Measurements from ENCODE around the gene TUFT1.

Gene TUFT1

DNA sequence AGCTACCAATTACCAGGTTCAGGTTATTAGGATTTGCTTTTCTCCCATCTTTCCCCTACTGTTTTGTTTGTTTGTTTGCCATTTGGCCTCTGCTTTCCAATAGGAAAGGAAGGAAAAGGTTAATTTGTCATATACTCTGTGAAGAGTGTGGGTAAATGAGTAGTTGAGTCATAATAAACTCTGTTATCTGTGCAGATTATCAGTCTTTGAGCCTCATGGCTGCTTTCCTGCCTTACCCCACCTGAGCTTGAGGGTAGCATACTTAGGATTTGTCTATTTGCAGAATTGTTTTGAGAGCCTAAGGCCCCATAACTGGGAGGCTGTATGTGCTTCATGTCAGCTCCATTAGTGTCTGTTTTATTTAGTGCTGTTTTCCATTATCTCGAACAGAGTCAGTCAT, 38.8 kb downstream of the TUFT1 start:
- H3K27me3 ChIP-seq (ENCODE audit: insufficient read depth, poor library complexity, severe bottlenecking), result no peaks in the 10 kb centered on the region
- no peak overlapping the region for H3K27ac ChIP-seq (replicated peaks)
- no peak for DNase-seq (ENCODE audit: low read depth in 1 of 2, low spot score in 1 of 2)
- no peak overlapping the region for H3K4me3 ChIP-seq (replicated peaks; ENCODE audit: insufficient read depth, low read length)
- TF ChIP-seq GABPA (IDR thresholded peaks at IDR 0.05; ENCODE audit: low read depth), result no peak
- TF ChIP-seq SPI1 (IDR thresholded peaks at IDR 0.05; ENCODE audit: borderline replicate concordance, low read depth), result no peak
- TF ChIP-seq, protein P1, sequence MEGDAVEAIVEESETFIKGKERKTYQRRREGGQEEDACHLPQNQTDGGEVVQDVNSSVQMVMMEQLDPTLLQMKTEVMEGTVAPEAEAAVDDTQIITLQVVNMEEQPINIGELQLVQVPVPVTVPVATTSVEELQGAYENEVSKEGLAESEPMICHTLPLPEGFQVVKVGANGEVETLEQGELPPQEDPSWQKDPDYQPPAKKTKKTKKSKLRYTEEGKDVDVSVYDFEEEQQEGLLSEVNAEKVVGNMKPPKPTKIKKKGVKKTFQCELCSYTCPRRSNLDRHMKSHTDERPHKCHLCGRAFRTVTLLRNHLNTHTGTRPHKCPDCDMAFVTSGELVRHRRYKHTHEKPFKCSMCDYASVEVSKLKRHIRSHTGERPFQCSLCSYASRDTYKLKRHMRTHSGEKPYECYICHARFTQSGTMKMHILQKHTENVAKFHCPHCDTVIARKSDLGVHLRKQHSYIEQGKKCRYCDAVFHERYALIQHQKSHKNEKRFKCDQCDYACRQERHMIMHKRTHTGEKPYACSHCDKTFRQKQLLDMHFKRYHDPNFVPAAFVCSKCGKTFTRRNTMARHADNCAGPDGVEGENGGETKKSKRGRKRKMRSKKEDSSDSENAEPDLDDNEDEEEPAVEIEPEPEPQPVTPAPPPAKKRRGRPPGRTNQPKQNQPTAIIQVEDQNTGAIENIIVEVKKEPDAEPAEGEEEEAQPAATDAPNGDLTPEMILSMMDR (IDR thresholded peaks at IDR 0.05; ENCODE audit: insufficient read depth, low read length), result no peak

DNA sequence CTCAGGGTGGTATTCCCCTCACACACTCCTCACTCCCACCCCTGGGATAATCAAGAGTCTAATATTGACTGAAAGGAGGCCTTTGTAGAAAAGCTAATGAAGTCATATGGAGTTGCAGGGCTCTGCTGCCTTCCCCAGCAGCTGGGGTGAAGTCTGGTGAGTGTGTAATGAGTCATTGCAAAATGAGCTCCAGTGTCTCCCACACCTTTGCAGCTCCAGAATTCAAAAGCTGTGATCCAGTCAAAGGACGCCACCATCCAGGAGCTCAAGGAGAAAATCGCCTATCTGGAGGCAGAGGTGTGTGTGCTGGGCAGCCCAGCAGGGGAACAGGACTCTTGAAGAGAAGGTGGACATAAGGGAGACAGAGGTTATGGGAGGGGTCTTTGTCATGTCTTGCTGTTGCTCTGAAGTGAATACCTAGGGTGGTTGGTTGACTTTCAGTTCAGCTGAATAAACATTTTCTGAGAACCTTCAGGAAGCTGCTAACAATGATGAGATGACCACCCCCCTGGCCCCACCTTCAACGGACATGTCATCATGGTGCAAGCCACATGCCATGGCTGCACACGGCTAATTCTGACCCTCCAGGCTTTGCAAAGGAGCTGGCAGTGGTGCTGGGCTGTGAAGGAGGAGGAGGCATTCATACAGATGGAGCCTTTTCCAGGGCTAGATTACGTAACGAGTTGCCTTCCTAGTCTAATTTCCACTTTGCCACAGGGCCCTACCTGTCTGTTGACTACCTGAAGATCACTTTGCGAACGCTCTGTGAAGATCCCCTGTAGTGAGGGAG, 39.5 kb downstream of the TUFT1 start:
- DNase-seq (ENCODE audit: low read depth in 1 of 2, low spot score in 1 of 2), result no peak
- TF ChIP-seq, protein P1 (IDR thresholded peaks at IDR 0.05; ENCODE audit: insufficient read depth, low read length), result no peak
- no peak for TF ChIP-seq SPI1 (IDR thresholded peaks at IDR 0.05; ENCODE audit: borderline replicate concordance, low read depth)
- no peak for TF ChIP-seq REST (IDR thresholded peaks at IDR 0.05; ENCODE audit: insufficient replicate concordance, low read depth)
- no peak for TF ChIP-seq GABPA (IDR thresholded peaks at IDR 0.05; ENCODE audit: low read depth)
- no peak for TF ChIP-seq POLR2AphosphoS5 (IDR thresholded peaks at IDR 0.05; ENCODE audit: low read depth)
- Histone ChIP-seq H3K27ac (replicated peaks) (no peak overlapping the region), H3K4me3 (replicated peaks; ENCODE audit: insufficient read depth, low read length) (no peak overlapping the region), H3K27me3 (ENCODE audit: insufficient read depth, poor library complexity, severe bottlenecking) (no peaks in the 10 kb centered on the region)

- Histone ChIP-seq H3K27ac (replicated peaks) (no peak overlapping the region), H3K4me3 (replicated peaks; ENCODE audit: insufficient read depth, low read length) (no peak overlapping the region), H3K27me3 (ENCODE audit: insufficient read depth, poor library complexity, severe bottlenecking) (no peaks in the 10 kb centered on the region)
- TF ChIP-seq REST (IDR thresholded peaks at IDR 0.05; ENCODE audit: insufficient replicate concordance, low read depth) (no peak), SPI1 (IDR thresholded peaks at IDR 0.05; ENCODE audit: borderline replicate concordance, low read depth) (no peak), GABPA (IDR thresholded peaks at IDR 0.05; ENCODE audit: low read depth) (no peak), POLR2AphosphoS5 (IDR thresholded peaks at IDR 0.05; ENCODE audit: low read depth) (no peak)
- TF ChIP-seq, protein P1 (IDR thresholded peaks at IDR 0.05; ENCODE audit: insufficient read depth, low read length), result no peak
- no peak for DNase-seq (ENCODE audit: low read depth in 1 of 2, low spot score in 1 of 2)
Measured at GRCh38 chr1:151581451-151581850, 41.3 kb downstream of the TUFT1 start.

All from HL-60 (cell line).